Testis (tissue), 2 donors: Measurements from ENCODE around the gene DAD1.

Source experiments
- POLR2A ChIP-seq: fragments of 450-650 bp; IDR thresholded peaks from one replicate; pipeline ENCODE4 v1.6.1; 2017; ENCODE audit warnings: antibody characterized with exemption, mild to moderate bottlenecking, moderate library complexity
- TF ChIP-seq, protein P1 (sequence below), 3 experiments: fragments of 450-650 bp in 2 of 3; fragments of 200-600 bp in 1 of 3; sonication (generic) in 1 of 3; IDR thresholded peaks; one replicate each; pipeline ENCODE4 v1.5.1; 2016 to 2019; ENCODE audit warnings: antibody characterized with exemption in 3 of 3, mild to moderate bottlenecking in 2 of 3, moderate library complexity in 1 of 3

GRCh38 chr14:22602862-22603261, 13.8 kb upstream of the DAD1 start:
- TF ChIP-seq, protein P1, sequence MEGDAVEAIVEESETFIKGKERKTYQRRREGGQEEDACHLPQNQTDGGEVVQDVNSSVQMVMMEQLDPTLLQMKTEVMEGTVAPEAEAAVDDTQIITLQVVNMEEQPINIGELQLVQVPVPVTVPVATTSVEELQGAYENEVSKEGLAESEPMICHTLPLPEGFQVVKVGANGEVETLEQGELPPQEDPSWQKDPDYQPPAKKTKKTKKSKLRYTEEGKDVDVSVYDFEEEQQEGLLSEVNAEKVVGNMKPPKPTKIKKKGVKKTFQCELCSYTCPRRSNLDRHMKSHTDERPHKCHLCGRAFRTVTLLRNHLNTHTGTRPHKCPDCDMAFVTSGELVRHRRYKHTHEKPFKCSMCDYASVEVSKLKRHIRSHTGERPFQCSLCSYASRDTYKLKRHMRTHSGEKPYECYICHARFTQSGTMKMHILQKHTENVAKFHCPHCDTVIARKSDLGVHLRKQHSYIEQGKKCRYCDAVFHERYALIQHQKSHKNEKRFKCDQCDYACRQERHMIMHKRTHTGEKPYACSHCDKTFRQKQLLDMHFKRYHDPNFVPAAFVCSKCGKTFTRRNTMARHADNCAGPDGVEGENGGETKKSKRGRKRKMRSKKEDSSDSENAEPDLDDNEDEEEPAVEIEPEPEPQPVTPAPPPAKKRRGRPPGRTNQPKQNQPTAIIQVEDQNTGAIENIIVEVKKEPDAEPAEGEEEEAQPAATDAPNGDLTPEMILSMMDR (IDR thresholded peaks at IDR 0.05), result no peak
- no peak for TF ChIP-seq POLR2A
